ENCODE measurements around the gene STRBP.

Gene STRBP

DNA sequence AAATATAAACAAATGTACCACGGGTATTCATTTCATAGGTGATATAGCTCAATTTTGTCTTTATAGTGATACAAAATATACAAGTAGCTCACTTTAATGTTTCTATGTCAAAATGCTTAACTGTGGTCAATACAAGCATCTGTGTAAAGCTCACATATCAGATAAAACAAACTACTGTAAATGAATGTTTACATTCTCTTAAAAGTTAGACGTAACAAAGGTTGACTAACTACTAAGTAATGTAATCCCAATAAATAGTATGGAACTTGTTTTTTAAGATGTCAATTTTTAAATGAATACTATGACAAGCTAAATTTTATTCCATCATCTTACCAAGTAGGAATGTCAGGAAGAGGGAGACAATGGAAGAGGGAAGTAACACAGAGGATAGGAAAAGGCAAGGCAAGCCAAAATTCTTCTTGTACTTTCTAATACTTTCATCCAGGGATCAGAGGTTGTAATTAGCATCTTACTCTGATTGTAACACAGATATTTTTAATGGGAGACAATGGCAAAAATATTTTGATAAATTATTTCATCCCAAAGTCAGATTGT lies 105.5 kb downstream of the STRBP start:
- DNase-seq (ENCODE audit: low spot score), result no peak

DNA sequence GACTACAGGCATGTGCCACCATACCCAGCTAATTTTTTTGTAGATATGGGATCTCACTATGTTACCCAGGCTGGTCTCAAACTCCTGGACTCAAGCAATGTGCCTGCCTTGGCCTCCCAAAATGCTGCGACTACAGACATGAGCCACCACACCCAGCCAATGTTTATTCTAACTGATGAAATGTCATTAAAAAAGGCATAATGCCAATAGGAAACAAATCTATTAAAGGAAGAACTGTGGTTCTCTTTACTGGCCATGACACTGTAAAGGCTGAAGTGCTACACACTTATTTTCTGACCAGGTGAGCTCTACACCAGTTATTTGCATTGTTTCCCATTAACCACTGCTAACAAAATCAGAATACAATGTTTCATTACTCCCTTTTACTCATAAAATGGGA lies 106.0 kb downstream of the STRBP start:
- TF ChIP-seq, protein P1, sequence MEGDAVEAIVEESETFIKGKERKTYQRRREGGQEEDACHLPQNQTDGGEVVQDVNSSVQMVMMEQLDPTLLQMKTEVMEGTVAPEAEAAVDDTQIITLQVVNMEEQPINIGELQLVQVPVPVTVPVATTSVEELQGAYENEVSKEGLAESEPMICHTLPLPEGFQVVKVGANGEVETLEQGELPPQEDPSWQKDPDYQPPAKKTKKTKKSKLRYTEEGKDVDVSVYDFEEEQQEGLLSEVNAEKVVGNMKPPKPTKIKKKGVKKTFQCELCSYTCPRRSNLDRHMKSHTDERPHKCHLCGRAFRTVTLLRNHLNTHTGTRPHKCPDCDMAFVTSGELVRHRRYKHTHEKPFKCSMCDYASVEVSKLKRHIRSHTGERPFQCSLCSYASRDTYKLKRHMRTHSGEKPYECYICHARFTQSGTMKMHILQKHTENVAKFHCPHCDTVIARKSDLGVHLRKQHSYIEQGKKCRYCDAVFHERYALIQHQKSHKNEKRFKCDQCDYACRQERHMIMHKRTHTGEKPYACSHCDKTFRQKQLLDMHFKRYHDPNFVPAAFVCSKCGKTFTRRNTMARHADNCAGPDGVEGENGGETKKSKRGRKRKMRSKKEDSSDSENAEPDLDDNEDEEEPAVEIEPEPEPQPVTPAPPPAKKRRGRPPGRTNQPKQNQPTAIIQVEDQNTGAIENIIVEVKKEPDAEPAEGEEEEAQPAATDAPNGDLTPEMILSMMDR (IDR thresholded peaks at IDR 0.05; ENCODE audit: extremely low read depth, missing control alignments), result no peak
- DNase-seq (ENCODE audit: low spot score), result no peak

More for the DNA sequence above, 105.5 kb downstream of the STRBP start:
- TF ChIP-seq, protein P1 (IDR thresholded peaks at IDR 0.05; ENCODE audit: extremely low read depth, missing control alignments), result no peak

DNA sequence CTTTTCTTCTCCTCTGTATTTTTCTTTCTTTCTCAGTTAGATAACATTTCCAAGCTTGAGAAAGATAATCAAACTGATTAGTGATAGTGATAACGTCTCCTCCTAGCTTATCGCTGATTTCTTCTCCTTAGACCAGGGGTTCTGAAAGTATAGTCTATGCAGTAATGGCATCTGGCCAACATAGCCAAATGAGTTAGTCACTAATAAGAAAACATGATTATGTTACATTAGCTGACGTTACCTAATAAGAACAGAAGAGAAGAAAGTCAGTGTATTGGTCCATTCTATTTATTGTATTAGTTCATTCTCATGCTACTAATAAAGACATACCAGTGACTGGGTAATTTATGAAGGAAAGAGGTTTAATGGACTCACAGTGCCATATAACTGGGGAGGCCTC lies 111.2 kb downstream of the STRBP start:
- no peak for DNase-seq (ENCODE audit: low spot score)

GRCh38 chr9:123150708-123151503 lies 117.5 kb downstream of the STRBP start:
- DNase-seq (ENCODE audit: low spot score), result no peak
- TF ChIP-seq, protein P1 (IDR thresholded peaks at IDR 0.05; ENCODE audit: extremely low read depth, missing control alignments), result no peak

More for the DNA sequence above, 111.2 kb downstream of the STRBP start:
- TF ChIP-seq, protein P1 (IDR thresholded peaks at IDR 0.05; ENCODE audit: extremely low read depth, missing control alignments), result no peak

GRCh38 chr9:123149067-123149466 lies 119.3 kb downstream of the STRBP start:
- TF ChIP-seq, protein P1 (IDR thresholded peaks at IDR 0.05; ENCODE audit: extremely low read depth, missing control alignments), result no peak
- DNase-seq (ENCODE audit: low spot score), result no peak

- DNase-seq (ENCODE audit: low spot score), result no peak
- TF ChIP-seq, protein P1 (IDR thresholded peaks at IDR 0.05; ENCODE audit: extremely low read depth, missing control alignments), result no peak
These were observed 130.2 kb downstream of the STRBP start for GRCh38 chr9:123138163-123138562.

GRCh38 chr9:123135430-123135829 lies 133.0 kb downstream of the STRBP start:
- no peak for DNase-seq (ENCODE audit: low spot score)
- TF ChIP-seq, protein P1 (IDR thresholded peaks at IDR 0.05; ENCODE audit: extremely low read depth, missing control alignments), result no peak

Measured in GM20000 (cell line).